Measurements from ENCODE around the gene ACTRT2.

Gene ACTRT2

GRCh38 chr1:3021233-3021671 is at the start of gene ACTRT2:
TSS of gene ACTRT2 (plus strand) at chr1:3021467. CDS start at chr1:3021687, 220 bp downstream.
- no peak for DNase-seq (ENCODE audit: low spot score)

GRCh38 chr1:2971609-2972008 is 49.7 kb upstream of the ACTRT2 start:
- no peak for DNase-seq (ENCODE audit: low spot score)

- DNase-seq (ENCODE audit: low spot score), result no peak
Observed at GRCh38 chr1:2972011-2972878, 49.0 kb upstream of the ACTRT2 start.

- DNase-seq (ENCODE audit: low spot score), result no peak
Observed at GRCh38 chr1:2972879-2973575, 48.2 kb upstream of the ACTRT2 start.

GRCh38 chr1:2973601-2974593 is 47.4 kb upstream of the ACTRT2 start:
- no peak for DNase-seq (ENCODE audit: low spot score)

GRCh38 chr1:2974701-2975301 is 46.5 kb upstream of the ACTRT2 start:
- no peak for DNase-seq (ENCODE audit: low spot score)

GRCh38 chr1:2975466-2976179 is 45.6 kb upstream of the ACTRT2 start:
- no peak for DNase-seq (ENCODE audit: low spot score)

- no peak for DNase-seq (ENCODE audit: low spot score)
Observed at GRCh38 chr1:2976180-2976562, 45.1 kb upstream of the ACTRT2 start.

- DNase-seq (ENCODE audit: low spot score), result no peak
Observed at GRCh38 chr1:2977886-2978611, 43.2 kb upstream of the ACTRT2 start.

- DNase-seq (ENCODE audit: low spot score), result no peak
Observed at GRCh38 chr1:2978691-2979190, 42.5 kb upstream of the ACTRT2 start.

- DNase-seq (ENCODE audit: low spot score), result no peak
Observed at GRCh38 chr1:2979191-2980072, 41.8 kb upstream of the ACTRT2 start.

GRCh38 chr1:2980073-2980791 is 41.0 kb upstream of the ACTRT2 start:
- no peak for DNase-seq (ENCODE audit: low spot score)

GRCh38 chr1:2980849-2981248 is 40.4 kb upstream of the ACTRT2 start:
- no peak for DNase-seq (ENCODE audit: low spot score)

- DNase-seq (ENCODE audit: low spot score), result no peak
Observed at GRCh38 chr1:2981388-2981787, 39.9 kb upstream of the ACTRT2 start.

- no peak for DNase-seq (ENCODE audit: low spot score)
Observed at GRCh38 chr1:2981981-2982614, 39.2 kb upstream of the ACTRT2 start.

GRCh38 chr1:2982615-2983318 is 38.5 kb upstream of the ACTRT2 start:
- DNase-seq (ENCODE audit: low spot score), result no peak

GRCh38 chr1:2983319-2983705 is 38.0 kb upstream of the ACTRT2 start:
- no peak for DNase-seq (ENCODE audit: low spot score)
